ENCODE results near the gene RPL22.

RPL22 gene

GRCh38 chr1:6180707-6181311 lies 18.6 kb downstream of the RPL22 start:
- Histone ChIP-seq H3K4me2 (no peak overlapping the region), H4K20me1 (ENCODE audit: insufficient read depth) (peaks cover 5% of the 10 kb centered on the region; the same call in 1 of the 2 replicates), H3K4me3 (IDR thresholded peaks at IDR 0.05; ENCODE audit: insufficient read depth, low read depth, low read length) (no peak overlapping the region), H3K9ac (no peak overlapping the region), H2AFZ (ENCODE audit: low read depth) (no peak overlapping the region), H3K36me3 (ENCODE audit: insufficient read depth) (no peaks in the 10 kb centered on the region), H3K79me2 (ENCODE audit: insufficient read depth, low read depth) (no peaks in the 10 kb centered on the region), H3K4me1 (ENCODE audit: low read depth, poor library complexity, severe bottlenecking) (no peaks in the 10 kb centered on the region), H3K27ac (no peak overlapping the region), H3K27me3 (ENCODE audit: insufficient read depth, low read depth) (peaks cover 28% of the 10 kb centered on the region; the same call in 1 of the 2 replicates)
- TF ChIP-seq CTCF (conservative IDR thresholded peaks at IDR 0.05; ENCODE audit: low read depth, low read length) = no peak

GRCh38 chr1:6180268-6180706 lies 19.1 kb downstream of the RPL22 start, which contains the start of gene CHD5:
Gene CHD5 (minus strand): TSS chr1:6180321. CDS start chr1:6180023, 298 bp downstream.
- Histone ChIP-seq H3K4me3 (IDR thresholded peaks at IDR 0.05; ENCODE audit: insufficient read depth, low read depth, low read length) (no peak within 1 kb of the TSS), H3K4me2 (no peak within 1 kb of the TSS), H2AFZ (ENCODE audit: low read depth) (no peak within 1 kb of the TSS), H3K27me3 (ENCODE audit: insufficient read depth, low read depth) (peaks cover 31% of the 10 kb centered on the region; the same call in 1 of the 2 replicates), H3K27ac (no peak within 1 kb of the TSS), H3K4me1 (ENCODE audit: low read depth, poor library complexity, severe bottlenecking) (no peaks in the 10 kb centered on the region), H4K20me1 (ENCODE audit: insufficient read depth) (0 out of 2 replicates have a peak, but pooled peaks cover under 1% of the 10 kb centered on the region), H3K9ac (no peak within 1 kb of the TSS), H3K36me3 (ENCODE audit: insufficient read depth) (no peaks in the 10 kb centered on the region), H3K79me2 (ENCODE audit: insufficient read depth, low read depth) (no peaks in the 10 kb centered on the region)
- no peak for TF ChIP-seq CTCF (conservative IDR thresholded peaks at IDR 0.05; ENCODE audit: low read depth, low read length)

GRCh38 chr1:6179564-6180175 lies 19.7 kb downstream of the RPL22 start:
- Histone ChIP-seq H3K27ac (no peak overlapping the region), H3K9ac (no peak overlapping the region), H3K4me1 (ENCODE audit: low read depth, poor library complexity, severe bottlenecking) (no peaks in the 10 kb centered on the region), H2AFZ (ENCODE audit: low read depth) (no peak overlapping the region), H3K36me3 (ENCODE audit: insufficient read depth) (no peaks in the 10 kb centered on the region), H3K4me2 (no peak overlapping the region), H4K20me1 (ENCODE audit: insufficient read depth) (no peaks in the 10 kb centered on the region), H3K4me3 (IDR thresholded peaks at IDR 0.05; ENCODE audit: insufficient read depth, low read depth, low read length) (no peak overlapping the region), H3K79me2 (ENCODE audit: insufficient read depth, low read depth) (no peaks in the 10 kb centered on the region), H3K27me3 (ENCODE audit: insufficient read depth, low read depth) (peaks cover 31% of the 10 kb centered on the region; the same call in 1 of the 2 replicates)
- no peak for TF ChIP-seq CTCF (conservative IDR thresholded peaks at IDR 0.05; ENCODE audit: low read depth, low read length)

- H2AFZ ChIP-seq (ENCODE audit: low read depth) = no peak overlapping the region
- no peak overlapping the region for H3K9ac ChIP-seq
- no peak overlapping the region for H3K27ac ChIP-seq
- H3K79me2 ChIP-seq (ENCODE audit: insufficient read depth, low read depth) = no peaks in the 10 kb centered on the region
- TF ChIP-seq CTCF (conservative IDR thresholded peaks at IDR 0.05; ENCODE audit: low read depth, low read length) = no peak
- H3K4me3 ChIP-seq (IDR thresholded peaks at IDR 0.05; ENCODE audit: insufficient read depth, low read depth, low read length) = no peak overlapping the region
- no peak overlapping the region for H3K4me2 ChIP-seq
- no peaks in the 10 kb centered on the region for H3K36me3 ChIP-seq (ENCODE audit: insufficient read depth)
- H4K20me1 ChIP-seq (ENCODE audit: insufficient read depth) = no peaks in the 10 kb centered on the region
- H3K4me1 ChIP-seq (ENCODE audit: low read depth, poor library complexity, severe bottlenecking) = no peaks in the 10 kb centered on the region
- H3K27me3 ChIP-seq (ENCODE audit: insufficient read depth, low read depth) = peaks cover 31% of the 10 kb centered on the region; the same call in 1 of the 2 replicates
Measured at GRCh38 chr1:6178751-6179563, 20.4 kb downstream of the RPL22 start.

Measured in KMS-11 (cell line).